GM12878 (cell line): ENCODE measurements around the gene NEK7. TPM values are rescaled to one million over a fixed set of nuclear protein-coding genes. Genes with fewer than 3 reads are reported as not detected.

Experiments used
- ATAC-seq: fragments of 200-7000 bp; cut with Tn5 transposase; 3 replicates; pipeline ENCODE4 v1.9.1; 2020; ENCODE audit warnings: mild to moderate bottlenecking, moderate library complexity
- BruUV-seq: library from RNA; stranded (reverse); fragments of 400-500 nt; replicated peaks from 2 replicates; lab custom pipeline; 2021; lab: Mats Ljungman, UMichigan
- CTCF ChIA-PET: fragments of 300-600 bp; sonication (Branson Sonifier 250); formaldehyde crosslinking; extraction: SDS; loops from one replicate; lab custom pipeline; 2021; ENCODE audit warnings: inconsistent platforms; lab: Yijun Ruan, JAX
- POLR2A ChIA-PET: fragments of 350-600 bp; formaldehyde crosslinking; extraction: SDS; loops from one replicate; lab custom pipeline; 2021; ENCODE audit warnings: inconsistent platforms; lab: Charles Lee
- RAD21 ChIA-PET: fragments of 300-600 bp; sonication (Branson Sonifier 250); formaldehyde crosslinking; loops from one replicate; lab custom pipeline; 2023; ENCODE audit warnings: antibody characterized with exemption; ENCODE audit not compliant: unreplicated experiment; lab: Charles Lee
- SMC1A ChIA-PET: fragments of 300-600 bp; sonication (Branson Sonifier 250); formaldehyde crosslinking; loops from one replicate; lab custom pipeline; 2023; ENCODE audit not compliant: unreplicated experiment, uncharacterized antibody; lab: Charles Lee
- DNase-seq: peaks from one replicate; pipeline ENCODE4 v3.0.0-alpha.2; 2011; ENCODE audit warnings: low read depth, low spot score
- FAIRE-seq: peaks from 3 replicates; lab custom pipeline; 2011; peaks lifted over from hg19 to GRCh38; lab: Jason Lieb, UNC
- H2AFZ ChIP-seq: 2 replicates; pipeline ENCODE4 v1.6.0; 2011; ENCODE audit warnings: low read depth, low read length, control low read depth; ENCODE audit not compliant: control insufficient read depth
- H3K27ac ChIP-seq: 2 replicates; pipeline ENCODE4 v1.5.1; 2011; ENCODE audit warnings: control low read depth; ENCODE audit not compliant: control insufficient read depth, insufficient read depth
- H3K27me3 ChIP-seq, 2 experiments: replicated peaks in 1 of 2; 2 replicates each; pipeline versions ENCODE4 v1.6.0 to v1.6.1; 2011; ENCODE audit warnings: low read length in 1 of 2; ENCODE audit not compliant: control insufficient read depth in 2 of 2, insufficient read depth in 2 of 2
- H3K36me3 ChIP-seq, 2 experiments: 2 replicates each; pipeline ENCODE4 v1.5.1; 2011; ENCODE audit warnings: low read length in 1 of 2; ENCODE audit not compliant: control insufficient read depth in 2 of 2, insufficient read depth in 2 of 2
- H3K4me1 ChIP-seq: 2 replicates; pipeline ENCODE4 v1.6.1; 2011; ENCODE audit warnings: mild to moderate bottlenecking, low read length, moderate library complexity, mixed read lengths; ENCODE audit not compliant: control insufficient read depth, insufficient read depth
- H3K4me2 ChIP-seq: 2 replicates; pipeline ENCODE4 v1.6.0; 2011; ENCODE audit warnings: control low read depth; ENCODE audit not compliant: control insufficient read depth, insufficient read depth
- H3K4me3 ChIP-seq: fragments of 200-600 bp; sonication (generic); 2 replicates; pipeline ENCODE4 v1.5.1; 2016
- H3K79me2 ChIP-seq: 2 replicates; pipeline ENCODE4 v1.6.0; 2011; ENCODE audit warnings: low read length; ENCODE audit not compliant: control insufficient read depth, insufficient read depth
- H3K9ac ChIP-seq: 2 replicates; pipeline ENCODE4 v1.8.0; 2011; ENCODE audit warnings: low read length, control low read depth, mixed read lengths; ENCODE audit not compliant: control insufficient read depth, insufficient read depth
- H3K9me3 ChIP-seq: replicated peaks from 3 replicates; pipeline ENCODE4 v1.5.1; 2011; ENCODE audit warnings: mild to moderate bottlenecking, low read length; ENCODE audit not compliant: control insufficient read depth, insufficient read depth
- H4K20me1 ChIP-seq: 2 replicates; pipeline ENCODE4 v1.6.0; 2011; ENCODE audit not compliant: control insufficient read depth, insufficient read depth
- BCL11A ChIP-seq: IDR thresholded peaks from 2 replicates; pipeline ENCODE4 v1.6.1; 2011; ENCODE audit warnings: low read depth, low read length
- BCL3 ChIP-seq: IDR thresholded peaks from 2 replicates; pipeline ENCODE4 v1.6.1; 2011; ENCODE audit warnings: borderline replicate concordance, low read depth, mild to moderate bottlenecking, moderate library complexity, low read length; ENCODE audit not compliant: insufficient read depth, poor library complexity, severe bottlenecking
- BHLHE40 ChIP-seq, 2 experiments: fragments of 450-650 bp in 1 of 2; IDR thresholded peaks; 2 replicates each; pipeline ENCODE4 v1.6.1; 2011 to 2017; ENCODE audit warnings: low read depth in 2 of 2, borderline replicate concordance in 1 of 2, improper control_type of control experiment in 1 of 2, low read length in 1 of 2, mild to moderate bottlenecking in 1 of 2
- CBFB ChIP-seq: IDR thresholded peaks from 2 replicates; pipeline ENCODE4 v1.6.1; 2016; ENCODE audit warnings: antibody characterized with exemption, low read depth
- CREB1 ChIP-seq: IDR thresholded peaks from 2 replicates; pipeline ENCODE4 v1.6.1; 2012; ENCODE audit warnings: low read depth, mild to moderate bottlenecking, inconsistent platforms
- EZH2 ChIP-seq: IDR thresholded peaks from 2 replicates; pipeline ENCODE4 v1.6.1; 2012; ENCODE audit warnings: low read depth, mild to moderate bottlenecking, control low read depth, inconsistent platforms, low read length, borderline replicate concordance; ENCODE audit not compliant: control insufficient read depth
- FOXM1 ChIP-seq: IDR thresholded peaks from 2 replicates; pipeline ENCODE4 v1.6.1; 2012; ENCODE audit warnings: low read depth, mild to moderate bottlenecking, inconsistent platforms, low read length, moderate library complexity
- JUNB ChIP-seq: IDR thresholded peaks from 2 replicates; pipeline ENCODE4 v1.6.1; 2016; ENCODE audit warnings: antibody characterized with exemption, mild to moderate bottlenecking
- KLF5 ChIP-seq: fragments of 450-650 bp; IDR thresholded peaks from 2 replicates; pipeline ENCODE4 v1.6.1; 2014; ENCODE audit warnings: mild to moderate bottlenecking; ENCODE audit not compliant: partially characterized antibody
- NFIC ChIP-seq: IDR thresholded peaks from 2 replicates; pipeline ENCODE4 v1.6.1; 2012; ENCODE audit warnings: low read depth, mild to moderate bottlenecking, inconsistent platforms, low read length, moderate library complexity
- NR2C2 ChIP-seq: IDR thresholded peaks from 2 replicates; pipeline ENCODE4 v1.6.1; 2011; ENCODE audit warnings: borderline replicate concordance, low read depth; ENCODE audit not compliant: control insufficient read depth, insufficient read length
- RAD51 ChIP-seq: fragments of 450-650 bp; IDR thresholded peaks from 2 replicates; pipeline ENCODE4 v1.6.1; 2016; ENCODE audit warnings: moderate library complexity, mild to moderate bottlenecking, inconsistent platforms
- SMAD5 ChIP-seq: IDR thresholded peaks from 2 replicates; pipeline ENCODE4 v1.6.1; 2016; ENCODE audit warnings: antibody characterized with exemption, low read depth
- SRF ChIP-seq, 2 experiments: IDR thresholded peaks; 2 replicates each; pipeline ENCODE4 v1.6.1; 2011; ENCODE audit warnings: low read depth in 2 of 2, low read length in 2 of 2, mild to moderate bottlenecking in 1 of 2, moderate library complexity in 1 of 2
- TCF7 ChIP-seq: IDR thresholded peaks from 2 replicates; pipeline ENCODE4 v1.6.1; 2014; ENCODE audit warnings: antibody characterized with exemption, borderline replicate concordance
- YBX1 ChIP-seq: fragments of 450-650 bp; IDR thresholded peaks from 2 replicates; pipeline ENCODE4 v1.6.1; 2016; ENCODE audit warnings: antibody characterized with exemption
- ZBTB33 ChIP-seq: fragments of 450-650 bp; IDR thresholded peaks from 2 replicates; pipeline ENCODE4 v1.6.1; 2017; ENCODE audit warnings: mild to moderate bottlenecking
- WGBS: methylation state at CpG from one replicate; pipeline ENCODE4 v1.1.6; 2016; ENCODE audit warnings: low lambda C conversion rate; ENCODE audit not compliant: insufficient replicate concordance, insufficient coverage; ENCODE audit errors: missing lambda C conversion rate; 5-methylcytosine and 5-hydroxymethylcytosine counted together
- in situ Hi-C: fragments of 300-500 bp; cut with MboI; formaldehyde crosslinking; loops from 9 replicates; pipeline ENCODE4 v1.14.3; 2018; ENCODE audit warnings: mixed read lengths
- intact Hi-C: fragments of 100-400 bp; cut with micrococcal nuclease; formaldehyde crosslinking; loops from one replicate; pipeline ENCODE4 v1.14.2; 2022; ENCODE audit not compliant: unreplicated experiment
- polyA plus RNA-seq, 11 experiments: library from polyadenylated mRNA; depleted of rRNA in 4 of 11; unstranded in 6 of 11; stranded (reverse) in 5 of 11; fragments of >200 nt; fragmentation: Nextera tagmentation in 4 of 11; fragmentation: Illumina TruSeq in 1 of 11; extraction: Ambion mirVana in 4 of 11; extraction: Trizol in 1 of 11; gene quantifications; 1 replicate in 1 of 11; 2 replicates in 10 of 11; pipeline versions ENCODE4 v1.2.1 to v1.2.3, GENCODE V29; 2011 to 2016; ENCODE audit warnings: inconsistent platforms in 2 of 11, missing spikeins in 2 of 11, low read depth in 1 of 11
- total RNA-seq, 4 experiments: library from RNA; depleted of rRNA in 3 of 4; stranded (reverse); fragments of >200 nt in 3 of 4; fragmentation: Illumina TruSeq in 1 of 4; extraction: Trizol in 1 of 4; gene quantifications; 2 replicates each; pipeline versions ENCODE4 v1.2.1 to v1.2.3, GENCODE V29; 2013 to 2021

NEK7 gene
- total and polyA plus RNA-seq, 10 of the 15 experiments (the other 5 are each of a cell fraction or from before 2014, with no cell fraction given): 9.4 to 77.7 (median 24.0) TPM

DNA sequence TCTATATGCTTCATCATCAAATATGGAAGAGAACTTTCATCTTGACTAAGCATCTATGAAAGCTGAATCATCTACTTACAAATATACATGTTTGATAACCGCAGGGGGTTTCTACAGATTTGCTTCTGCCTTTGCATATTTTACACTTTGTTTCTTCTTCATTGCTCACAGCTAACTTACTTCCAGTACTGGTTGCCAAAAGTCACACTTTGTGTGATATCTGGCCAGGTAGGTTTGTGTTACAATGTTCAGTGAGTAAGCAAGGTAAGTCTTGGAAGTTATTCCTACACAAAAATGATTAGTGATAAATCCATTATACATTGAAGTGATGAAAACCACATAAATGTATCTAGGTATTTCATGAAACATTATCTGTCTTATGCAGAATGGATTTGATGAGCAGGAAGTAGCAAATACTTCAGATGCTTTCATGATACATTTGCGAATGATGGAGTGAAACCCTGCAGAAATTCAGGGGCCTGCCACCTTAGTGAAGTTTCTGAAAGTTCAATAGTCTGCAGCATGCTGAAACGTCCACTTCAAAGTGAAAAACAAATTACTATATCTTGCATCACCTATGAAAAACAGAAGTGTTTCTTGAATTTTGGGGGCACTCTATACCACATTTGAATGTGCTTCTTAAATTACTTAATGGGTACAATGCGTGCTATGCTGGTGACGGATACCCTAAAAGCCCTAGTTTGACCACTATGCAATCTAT lies 196.3 kb downstream of the NEK7 start:
- RAD21 ChIA-PET: interaction anchor here (0.7 to 1.1 kb wide), 5 partner anchors 69 to 737 kb away, joined by 3 to 4 read pairs (median 3); no protein-coding TSS in a partner anchor
- TF ChIP-seq NFIC: peak; percentile 96
- peak; percentile 97 for TF ChIP-seq JUNB
- TF ChIP-seq CREB1: 0 out of 2 replicates have a peak, but pooled peaks have one; percentile 33
- peak in 1 of 2 experiments; percentile 2; a peak in 1 of 4 replicates for TF ChIP-seq BHLHE40 (IDR thresholded peaks at IDR 0.05; ENCODE audit: borderline replicate concordance in 1 of 2, low read depth in 2 of 2, low read length in 1 of 2)
- no peak for TF ChIP-seq SRF (IDR thresholded peaks at IDR 0.05; ENCODE audit: low read depth in 2 of 2, low read length in 2 of 2)
- no peak for TF ChIP-seq SMAD5
- no peak for TF ChIP-seq YBX1
- peak; percentile 85 for TF ChIP-seq TCF7
- TF ChIP-seq CBFB: peak; percentile 34; the same call in 1 of the 2 replicates
- TF ChIP-seq ZBTB33: no peak
- TF ChIP-seq RAD51: no peak
- no peak for TF ChIP-seq KLF5
- TF ChIP-seq BCL3: peak; percentile 45
- TF ChIP-seq EZH2: no peak
- peak; percentile 84; the same call in 1 of the 2 replicates for TF ChIP-seq FOXM1
- TF ChIP-seq NR2C2: no peak
- TF ChIP-seq BCL11A: peak; percentile 57; the same call in 1 of the 2 replicates

More for the DNA sequence above, 196.3 kb downstream of the NEK7 start:
- in situ Hi-C loops (no loop called here), intact Hi-C loops (loop anchor here (2.0 kb wide), 1 partner anchor 194 kb away; no protein-coding TSS in a partner anchor)
- H4K20me1 ChIP-seq: no peaks in the 10 kb centered on the region
- no peak overlapping the region; the same call in 1 of the 2 replicates for H3K4me3 ChIP-seq
- H3K27ac ChIP-seq: no peak overlapping the region
- no peak overlapping the region for H2AFZ ChIP-seq
- H3K27me3 ChIP-seq: no peaks in the 10 kb centered on the region
- ChIA-PET CTCF (interaction anchor here (1.0 to 1.7 kb wide), 5 partner anchors 10 to 268 kb away, joined by 3 to 4 read pairs (median 3); no protein-coding TSS in a partner anchor), POLR2A (interaction anchor here (0.5 to 0.6 kb wide), 2 partner anchors 277 to 382 kb away, joined by 3 read pairs; no protein-coding TSS in a partner anchor), SMC1A (interaction anchor here (0.9 to 1.9 kb wide), 8 partner anchors 10 to 268 kb away, joined by 3 to 6 read pairs (median 4); no protein-coding TSS in a partner anchor)
- no peaks in the 10 kb centered on the region for H3K36me3 ChIP-seq
- no peaks in the 10 kb centered on the region for H3K79me2 ChIP-seq
- under 1% methylated on average over 5 of the region's 5 CpGs for WGBS
- peak; percentile 33 for DNase-seq
- no TSS peak for BruUV-seq
- peak; percentile 80 for FAIRE-seq
- H3K9me3 ChIP-seq: no peaks in the 10 kb centered on the region
- H3K9ac ChIP-seq: no peak overlapping the region
- H3K4me1 ChIP-seq: peaks cover 12% of the 10 kb centered on the region
- peak overlapping the region; percentile 36; the same call in 1 of the 2 replicates for H3K4me2 ChIP-seq
- ATAC-seq: peak; percentile 93
